Glutamatergic neuron (in vitro differentiated cells): ENCODE data around the gene KCNAB2. TPM values are rescaled to one million over a fixed set of nuclear protein-coding genes. Genes with fewer than 3 reads are reported as not detected.

Experiments
- DNase-seq: peaks from one replicate; pipeline ENCODE4 v3.0.0; 2022
- H3K27ac Mint-ChIP-seq: one replicate; pipeline ENCODE4 v1.8.0; 2020; ENCODE audit warnings: mild to moderate bottlenecking, mixed read lengths, inconsistent platforms; ENCODE audit not compliant: unreplicated experiment
- H3K27me3 Mint-ChIP-seq: one replicate; pipeline ENCODE4 v1.8.0; 2020; ENCODE audit warnings: mild to moderate bottlenecking, moderate library complexity, mixed read lengths, inconsistent platforms; ENCODE audit not compliant: unreplicated experiment
- H3K36me3 Mint-ChIP-seq: one replicate; pipeline ENCODE4 v1.8.0; 2020; ENCODE audit warnings: mild to moderate bottlenecking, mixed read lengths, inconsistent platforms; ENCODE audit not compliant: unreplicated experiment
- H3K4me1 Mint-ChIP-seq: one replicate; pipeline ENCODE4 v1.8.0; 2020; ENCODE audit warnings: mild to moderate bottlenecking, low read depth, mixed read lengths, inconsistent platforms; ENCODE audit not compliant: unreplicated experiment
- H3K4me3 Mint-ChIP-seq: one replicate; pipeline ENCODE4 v1.8.0; 2020; ENCODE audit warnings: mild to moderate bottlenecking, mixed read lengths, inconsistent platforms; ENCODE audit not compliant: unreplicated experiment
- H3K9me3 Mint-ChIP-seq: one replicate; pipeline ENCODE4 v1.8.0; 2020; ENCODE audit warnings: mild to moderate bottlenecking, moderate library complexity, mixed read lengths, inconsistent platforms; ENCODE audit not compliant: unreplicated experiment
- total RNA-seq: library from RNA; stranded (reverse); fragmentation: NEBNext Ultra II Directional; extraction: Animal tissue kit (Norgen Biotek cat#: 25700); gene quantifications from one replicate; pipeline ENCODE4 v1.2.1, GENCODE V29; 2021; ENCODE audit not compliant: unreplicated experiment
- TF ChIP-seq, protein P1 (sequence below): fragments of 200-600 bp; sonication (generic); IDR thresholded peaks from one replicate; pipeline ENCODE4 v1.5.0; 2021; ENCODE audit not compliant: partially characterized antibody, unreplicated experiment

The KCNAB2 gene
- total RNA-seq, 1 donor from 2014 or later = 20.4 TPM

DNA sequence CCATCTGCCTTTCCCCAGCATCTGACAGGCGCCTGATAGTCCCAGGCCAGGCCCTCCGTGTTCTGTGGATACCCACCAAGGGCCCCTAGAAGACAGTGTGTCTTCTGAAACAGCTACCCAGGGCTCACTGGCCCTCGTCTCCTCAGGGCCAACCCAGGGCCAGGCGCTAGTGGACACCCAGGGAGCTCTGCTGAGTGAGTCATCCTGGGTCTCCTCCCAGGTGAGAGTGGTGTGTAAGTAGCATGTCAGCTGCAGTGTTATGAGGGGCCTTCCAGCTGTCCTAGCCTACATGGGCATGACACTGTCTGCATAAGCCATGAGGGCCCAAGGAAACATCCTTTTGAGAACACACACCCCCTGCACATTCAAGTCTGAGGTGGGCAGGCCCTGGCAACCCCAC, 97.7 kb downstream of the KCNAB2 start:
- TF ChIP-seq, protein P1, sequence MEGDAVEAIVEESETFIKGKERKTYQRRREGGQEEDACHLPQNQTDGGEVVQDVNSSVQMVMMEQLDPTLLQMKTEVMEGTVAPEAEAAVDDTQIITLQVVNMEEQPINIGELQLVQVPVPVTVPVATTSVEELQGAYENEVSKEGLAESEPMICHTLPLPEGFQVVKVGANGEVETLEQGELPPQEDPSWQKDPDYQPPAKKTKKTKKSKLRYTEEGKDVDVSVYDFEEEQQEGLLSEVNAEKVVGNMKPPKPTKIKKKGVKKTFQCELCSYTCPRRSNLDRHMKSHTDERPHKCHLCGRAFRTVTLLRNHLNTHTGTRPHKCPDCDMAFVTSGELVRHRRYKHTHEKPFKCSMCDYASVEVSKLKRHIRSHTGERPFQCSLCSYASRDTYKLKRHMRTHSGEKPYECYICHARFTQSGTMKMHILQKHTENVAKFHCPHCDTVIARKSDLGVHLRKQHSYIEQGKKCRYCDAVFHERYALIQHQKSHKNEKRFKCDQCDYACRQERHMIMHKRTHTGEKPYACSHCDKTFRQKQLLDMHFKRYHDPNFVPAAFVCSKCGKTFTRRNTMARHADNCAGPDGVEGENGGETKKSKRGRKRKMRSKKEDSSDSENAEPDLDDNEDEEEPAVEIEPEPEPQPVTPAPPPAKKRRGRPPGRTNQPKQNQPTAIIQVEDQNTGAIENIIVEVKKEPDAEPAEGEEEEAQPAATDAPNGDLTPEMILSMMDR = no peak
- Mint-ChIP-seq H3K4me1 (peaks cover 11% of the 10 kb centered on the region), H3K27me3 (peaks cover 15% of the 10 kb centered on the region), H3K4me3 (no peak overlapping the region), H3K36me3 (no peaks in the 10 kb centered on the region), H3K9me3 (peaks cover 11% of the 10 kb centered on the region), H3K27ac (no peak overlapping the region)
- no peak for DNase-seq

DNA sequence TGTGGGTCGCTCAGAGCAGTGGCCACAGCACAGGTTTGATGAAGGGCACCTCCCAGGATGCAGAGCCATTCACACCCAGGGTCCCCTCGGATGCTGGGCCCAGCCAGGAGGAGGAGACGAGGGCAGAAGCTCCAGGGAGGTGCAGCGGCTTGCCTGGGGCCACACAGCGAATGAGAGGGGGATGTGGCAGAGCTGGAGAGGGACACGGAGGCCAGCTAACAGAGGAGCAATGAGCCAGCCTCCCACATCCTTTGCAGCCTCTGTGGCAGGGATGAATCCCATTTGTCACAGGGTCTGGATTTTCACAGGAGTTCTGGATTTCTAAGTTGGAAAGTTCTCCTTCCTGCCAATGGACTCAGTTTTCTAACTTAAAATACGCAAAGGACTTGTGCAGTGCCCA, 98.5 kb downstream of the KCNAB2 start:
- TF ChIP-seq, protein P1 = no peak
- H3K9me3 Mint-ChIP-seq = peaks cover 11% of the 10 kb centered on the region
- peaks cover 15% of the 10 kb centered on the region for H3K27me3 Mint-ChIP-seq
- no peaks in the 10 kb centered on the region for H3K36me3 Mint-ChIP-seq
- H3K4me1 Mint-ChIP-seq = peaks cover 11% of the 10 kb centered on the region
- no peak for DNase-seq
- peak overlapping the region; percentile 84 for H3K27ac Mint-ChIP-seq
- no peak overlapping the region for H3K4me3 Mint-ChIP-seq

DNA sequence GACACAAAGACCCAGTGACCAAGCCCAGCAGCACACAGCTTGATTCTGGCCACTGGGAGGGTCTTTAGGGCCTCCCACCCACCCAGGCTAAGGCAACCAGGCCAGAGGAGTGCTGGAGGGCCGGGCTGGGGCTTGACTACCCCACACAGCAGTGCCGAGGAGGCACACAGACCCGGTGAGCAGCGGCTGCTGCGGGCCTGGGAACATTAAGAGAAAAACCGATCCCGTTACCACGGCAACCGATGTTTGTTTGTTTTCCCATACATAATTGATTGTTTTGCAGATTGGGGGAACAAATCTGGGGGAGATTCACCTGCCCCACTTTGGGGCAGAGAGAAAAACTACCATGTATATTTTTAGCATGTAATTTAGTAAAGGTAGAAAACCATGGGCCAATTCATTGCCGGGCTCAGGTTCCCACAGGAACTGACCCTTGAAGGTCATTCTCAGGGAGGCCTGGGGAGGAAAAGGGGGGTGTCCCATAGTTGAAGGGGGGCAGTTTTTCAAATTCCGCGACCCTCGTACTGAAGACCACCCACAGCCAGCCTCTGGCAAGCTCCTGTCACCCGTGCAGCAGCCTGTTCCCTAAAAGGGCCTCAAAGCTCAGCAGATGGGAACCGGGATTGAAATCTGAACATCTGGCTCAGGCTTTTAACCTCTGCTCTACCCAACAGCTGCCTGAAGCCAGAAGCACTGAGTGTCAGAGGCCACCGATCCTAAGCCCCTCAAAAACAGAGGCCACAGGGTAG, 99.1 kb downstream of the KCNAB2 start:
- Mint-ChIP-seq H3K4me3 (peak overlapping the region; percentile 25), H3K36me3 (no peaks in the 10 kb centered on the region), H3K9me3 (peaks cover 11% of the 10 kb centered on the region), H3K4me1 (peaks cover 11% of the 10 kb centered on the region), H3K27ac (peak overlapping the region; percentile 84), H3K27me3 (peaks cover 15% of the 10 kb centered on the region)
- TF ChIP-seq, protein P1 = no peak
- DNase-seq = peak; percentile 54

DNA sequence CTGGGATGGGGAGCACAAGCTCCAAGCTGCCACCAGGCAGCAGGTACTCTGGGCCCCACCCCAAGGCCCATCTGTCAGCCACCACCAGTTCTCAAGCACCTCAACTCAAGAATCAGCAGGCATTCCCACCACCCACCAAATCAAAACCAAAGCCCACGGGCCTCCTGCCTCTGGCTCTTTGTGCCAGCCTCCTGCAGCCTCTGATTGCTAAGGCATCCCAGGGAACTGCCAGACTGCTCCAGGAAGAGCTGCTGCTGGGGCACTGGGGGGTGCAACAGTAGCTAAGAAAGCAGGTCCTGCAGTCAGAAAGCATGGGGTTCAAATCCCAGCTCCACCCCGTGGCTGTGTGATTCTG, 99.7 kb downstream of the KCNAB2 start:
- Mint-ChIP-seq H3K4me1 (peaks cover 11% of the 10 kb centered on the region), H3K4me3 (no peak overlapping the region), H3K27me3 (peaks cover 15% of the 10 kb centered on the region), H3K9me3 (peaks cover 11% of the 10 kb centered on the region), H3K27ac (peak overlapping the region; percentile 84), H3K36me3 (no peaks in the 10 kb centered on the region)
- DNase-seq = no peak
- TF ChIP-seq, protein P1 = no peak

DNA sequence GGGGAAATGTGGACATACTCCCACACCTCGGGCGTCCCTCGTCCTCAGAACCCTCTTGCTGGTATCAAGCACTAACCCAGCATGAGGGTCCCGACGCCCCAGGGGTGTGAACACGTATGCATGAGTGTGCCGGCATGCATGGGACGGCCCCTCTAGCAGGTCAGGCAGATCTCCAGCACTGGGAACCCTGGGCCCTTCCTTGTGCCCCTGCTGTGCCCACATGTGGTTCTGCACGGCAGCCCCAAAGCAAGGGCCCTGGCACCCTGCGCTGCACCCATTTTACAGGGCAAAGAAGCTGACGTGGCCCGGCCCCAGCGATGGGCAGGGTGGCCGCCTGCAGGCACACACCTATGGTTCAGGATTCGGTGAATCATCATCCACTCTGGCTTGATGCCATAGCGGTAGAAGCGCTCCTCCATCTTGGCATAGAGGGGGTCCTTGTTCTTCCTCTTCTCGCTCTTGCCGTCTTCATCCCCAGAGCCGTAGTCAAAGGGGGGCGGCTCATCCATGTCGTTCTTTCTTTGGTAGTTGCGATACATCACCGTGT, 100.2 kb downstream of the KCNAB2 start:
- Mint-ChIP-seq H3K36me3 (no peaks in the 10 kb centered on the region), H3K4me1 (peaks cover 11% of the 10 kb centered on the region), H3K9me3 (peaks cover 11% of the 10 kb centered on the region), H3K4me3 (peak overlapping the region; percentile 30), H3K27ac (no peak overlapping the region), H3K27me3 (peaks cover 15% of the 10 kb centered on the region)
- TF ChIP-seq, protein P1 = no peak
- no peak for DNase-seq
